Right lobe of liver (tissue), 6 donors: Measurements from ENCODE around the gene ZNF582. TPM values are rescaled to one million over a fixed set of nuclear protein-coding genes. Genes with fewer than 3 reads are reported as not detected.

Experiments used
- ATAC-seq, 4 donors: fragments of 200-7000 bp; cut with Tn5 transposase; one replicate each; pipeline ENCODE4 v1.9.1; 2020; ENCODE audit warnings: mild to moderate bottlenecking in 4 of 4, moderate library complexity in 4 of 4
- DNase-seq, 3 donors: peaks; one replicate each; pipeline ENCODE4 v3.0.0-alpha.2; 2020
- H3K27ac ChIP-seq, 3 donors: fragments of 200-600 bp; one replicate each; pipeline ENCODE4 v1.8.0; 2022
- H3K27me3 ChIP-seq, 2 donors: fragments of 200-600 bp; one replicate each; pipeline ENCODE4 v1.8.0; 2022
- H3K36me3 ChIP-seq, 4 donors: fragments of 200-600 bp; sonication (generic) in 1 of 4; one replicate each; pipeline versions ENCODE4 v1.5.1 to v1.8.0; 2017 to 2022; ENCODE audit warnings: control low read depth in 1 of 4
- H3K4me1 ChIP-seq, 4 donors: fragments of 200-600 bp; sonication (generic) in 1 of 4; one replicate each; pipeline versions ENCODE4 v1.5.1 to v1.8.0; 2017 to 2022; ENCODE audit warnings: control low read depth in 1 of 4
- H3K4me3 ChIP-seq, 3 donors: fragments of 200-600 bp; one replicate each; pipeline ENCODE4 v1.8.0; 2022
- H3K9me3 ChIP-seq, 4 donors: fragments of 200-600 bp; sonication (generic) in 1 of 4; one replicate each; pipeline versions ENCODE4 v1.5.1 to v1.8.0; 2017 to 2022; ENCODE audit warnings: control low read depth in 1 of 4
- CTCF ChIP-seq, 4 donors: fragments of 200-600 bp in 3 of 4; fragments of 450-650 bp in 1 of 4; IDR thresholded peaks; one replicate each; pipeline versions ENCODE4 v1.5.1 to v1.8.0; 2016 to 2022; ENCODE audit warnings: antibody characterized with exemption in 4 of 4, mild to moderate bottlenecking in 2 of 4
- POLR2A ChIP-seq: fragments of 450-650 bp; IDR thresholded peaks from one replicate; pipeline ENCODE4 v1.6.1; 2017; ENCODE audit warnings: antibody characterized with exemption, mild to moderate bottlenecking
- WGBS: methylation state at CpG from one replicate; pipeline ENCODE4 v1.1.6; 2018; ENCODE audit warnings: low coverage, low lambda C conversion rate; ENCODE audit not compliant: insufficient coverage; ENCODE audit errors: missing lambda C conversion rate; 5-methylcytosine and 5-hydroxymethylcytosine counted together
- intact Hi-C, 2 donors: fragments of 100-400 bp; cut with DNase I; formaldehyde crosslinking; loops; one replicate each; pipeline versions ENCODE4 v1.11.2 to v1.14.1; 2022
- total RNA-seq, 6 experiments: library from RNA; depleted of rRNA in 2 of 6; stranded (reverse); fragments of >200 nt in 2 of 6; fragmentation: NEBNext Ultra II Directional in 3 of 6; extraction: Animal tissue kit (Norgen Biotek cat#: 25700) in 3 of 6; gene quantifications; one replicate each; pipeline versions ENCODE4 v1.1.0 to v1.2.4, GENCODE V29; 2016 to 2023
- donor health status: DM: no; HTN: yes; CAD: no.
- donor health status: DM: no; HTN: no; CAD: no.
- donor health status: DM: no; HTN: no; CAD: no.
- donor health status: DM: no; HTN: yes; CAD: no.
- donor health status: DM: no; HTN: yes; CAD: no.

The ZNF582 gene
- total RNA-seq, 6 experiments from 2014 or later = 0.80 to 2.8 (median 1.5) TPM

DNA sequence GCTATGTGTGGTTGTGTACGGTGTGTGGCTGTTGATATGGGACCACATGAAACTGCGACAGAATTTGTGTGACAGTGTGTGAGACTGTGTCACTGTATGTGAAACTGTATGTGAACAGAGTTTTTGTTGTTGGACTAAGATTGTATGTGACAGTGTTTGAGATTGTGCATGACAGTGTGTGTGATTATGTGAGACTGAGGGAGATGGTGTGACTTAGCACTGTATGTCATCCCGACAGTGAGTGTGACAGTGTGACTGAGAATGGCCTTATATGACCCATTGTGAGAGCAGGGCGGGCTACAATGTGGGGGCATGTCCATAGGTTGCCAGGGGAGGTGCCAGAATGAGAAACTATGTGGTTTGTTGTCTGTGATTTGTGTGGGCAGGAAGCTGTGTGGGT lies 11.7 kb upstream of the ZNF582 start:
- H3K36me3 ChIP-seq = peaks cover 0 to 29% (median 17%) of the 10 kb centered on the region in 4 donors
- DNase-seq (no peak), ATAC-seq (no peak)
- intact Hi-C loops = no loop called here
- H3K4me1 ChIP-seq = peaks cover 0 to 11% (median 2%) of the 10 kb centered on the region in 4 donors
- no peak overlapping the region for H3K27ac ChIP-seq
- WGBS = 94% methylated on average over 4 of the region's 4 CpGs
- peaks cover 0 to 30% (median 14%) of the 10 kb centered on the region in 4 donors for H3K9me3 ChIP-seq
- no peaks in the 10 kb centered on the region for H3K27me3 ChIP-seq
- TF ChIP-seq POLR2A (no peak), CTCF (IDR thresholded peaks at IDR 0.05) (no peak)
- peak overlapping the region in 2 of 3 donors; percentile 56 to 91 for H3K4me3 ChIP-seq

- Histone ChIP-seq H3K9me3 (peaks cover 0 to 30% (median 12%) of the 10 kb centered on the region in 4 donors), H3K27me3 (no peaks in the 10 kb centered on the region), H3K36me3 (peaks cover 0 to 26% (median 15%) of the 10 kb centered on the region in 4 donors), H3K4me3 (peak overlapping the region; percentile 56 to 91 (median 79)), H3K4me1 (peaks cover 0 to 11% (median 2%) of the 10 kb centered on the region in 4 donors), H3K27ac (no peak overlapping the region)
- ATAC-seq (no peak), DNase-seq (no peak)
- intact Hi-C loops = no loop called here
- no peak for TF ChIP-seq POLR2A
- TF ChIP-seq CTCF (IDR thresholded peaks at IDR 0.05) = no peak
- WGBS = 65% methylated on average over 9 of the region's 9 CpGs
Observed at GRCh38 chr19:56404705-56405056, 11.3 kb upstream of the ZNF582 start.

DNA sequence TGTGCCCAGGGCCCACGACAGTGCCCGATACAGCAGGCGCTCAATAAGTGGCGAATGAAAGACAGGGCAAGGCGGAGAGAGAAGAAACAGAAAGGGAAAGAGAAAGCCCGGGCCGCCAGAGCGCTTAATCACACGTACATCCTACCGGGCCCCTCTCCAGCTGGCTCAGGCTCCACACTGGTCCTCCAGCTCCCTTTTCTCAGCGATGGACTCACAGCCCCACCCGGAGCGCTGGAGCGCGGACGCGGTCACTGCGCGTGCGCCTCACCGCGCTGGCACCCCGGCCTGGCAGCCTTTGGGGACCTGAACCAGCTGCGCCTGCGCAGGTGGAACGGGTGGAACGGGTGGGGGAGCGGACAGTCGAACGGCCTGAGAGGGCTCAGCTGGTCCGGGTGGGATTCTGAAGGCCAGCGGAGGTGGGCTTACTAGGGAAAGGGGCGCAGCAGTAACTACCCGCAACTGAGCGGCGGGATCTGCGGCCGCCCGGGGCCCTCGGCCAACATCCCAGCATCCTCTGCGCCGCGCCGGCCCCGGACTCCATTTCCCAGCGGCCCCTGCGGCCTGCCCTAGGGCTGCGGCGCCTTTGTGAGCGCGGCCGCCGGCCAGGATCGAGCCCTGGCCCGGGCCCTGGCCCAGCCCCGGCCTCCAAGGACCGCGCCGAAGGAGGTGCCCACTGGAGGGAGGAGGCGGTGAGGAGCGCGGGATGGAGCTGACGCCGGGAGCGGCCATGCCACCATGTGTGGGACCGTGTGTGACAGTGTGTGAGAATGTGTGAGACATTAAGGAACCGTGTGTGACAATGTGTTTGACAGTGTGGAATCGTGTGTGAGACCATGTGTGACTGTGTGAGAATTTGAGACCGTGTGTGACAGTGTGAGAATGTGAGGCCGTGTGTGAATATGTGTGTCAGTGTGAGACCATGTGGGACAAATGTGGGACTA lies 10.7 kb upstream of the ZNF582 start, which contains the start of gene ZNF583:
Gene ZNF583, plus strand, starts transcription at position 569 of the 941 bp plus-strand sequence. CDS start 2,783 bp downstream, outside the sequence.
- 2% methylated on average over 28 of the region's 70 CpGs for WGBS
- H3K27ac ChIP-seq = peak within 1 kb of the TSS; percentile 91 to 100 (median 97)

DNA sequence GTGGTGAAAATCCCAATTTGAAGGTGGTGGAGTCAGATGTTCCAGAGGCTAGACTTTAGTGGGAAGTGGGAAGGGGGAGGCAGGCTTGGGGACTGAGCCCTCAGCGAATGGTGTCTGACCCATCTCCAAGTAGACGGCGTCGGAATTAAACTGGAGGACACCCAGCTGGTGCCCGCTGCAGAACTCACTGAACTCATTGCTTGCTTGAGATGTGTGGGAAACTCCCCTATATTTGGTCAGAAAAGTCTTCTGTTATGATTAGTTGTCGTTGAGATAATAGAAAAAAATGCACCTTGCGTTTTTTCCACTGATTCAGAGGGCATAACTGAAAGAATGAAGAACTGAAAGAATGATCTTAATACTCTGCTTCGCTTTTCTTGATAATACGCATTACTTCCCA lies 9.9 kb upstream of the ZNF582 start:
- peaks cover 0 to 26% (median 5%) of the 10 kb centered on the region in 4 donors for H3K9me3 ChIP-seq
- peak overlapping the region; percentile 56 to 91 (median 79) for H3K4me3 ChIP-seq
- intact Hi-C loops = no loop called here
- ATAC-seq (no peak), DNase-seq (no peak)
- no peak for TF ChIP-seq POLR2A
- no peak for TF ChIP-seq CTCF (IDR thresholded peaks at IDR 0.05)
- peak overlapping the region; percentile 91 to 100 (median 97) for H3K27ac ChIP-seq
- no peaks in the 10 kb centered on the region for H3K27me3 ChIP-seq
- peaks cover 0 to 13% (median 7%) of the 10 kb centered on the region in 4 donors for H3K36me3 ChIP-seq
- H3K4me1 ChIP-seq = peaks cover 0 to 11% (median 2%) of the 10 kb centered on the region in 4 donors
- 23% methylated on average over 7 of the region's 9 CpGs for WGBS

More for the DNA sequence above, 10.7 kb upstream of the ZNF582 start, which contains the start of gene ZNF583:
- peaks cover 0 to 26% (median 9%) of the 10 kb centered on the region in 4 donors for H3K9me3 ChIP-seq
- peak; percentile 98 to 99 (median 98) for ATAC-seq
- no peaks in the 10 kb centered on the region for H3K27me3 ChIP-seq
- DNase-seq = peak; percentile 96 to 99 (median 99)
- intact Hi-C loops = no loop called here
- H3K36me3 ChIP-seq = peaks cover 0 to 21% (median 12%) of the 10 kb centered on the region in 4 donors
- peaks cover 0 to 11% (median 2%) of the 10 kb centered on the region in 4 donors for H3K4me1 ChIP-seq
- H3K4me3 ChIP-seq = peak within 1 kb of the TSS; percentile 56 to 91 (median 79)
- TF ChIP-seq CTCF (IDR thresholded peaks at IDR 0.05) (no peak), POLR2A (peak; percentile 19)
